ENCODE results near the gene RPGR.

GRCh38 chrX:38356401-38356800, 29.1 kb upstream of the RPGR start:
- TF ChIP-seq CTCF (IDR thresholded peaks at IDR 0.05) (no peak), POLR2A (IDR thresholded peaks at IDR 0.05) (no peak)
